GM18520 (cell line): ENCODE results near the gene WDR18.

Source experiments
- ATAC-seq: cut with Tn5 transposase; IDR thresholded peaks from one replicate; pipeline ENCODE4 v1.9.1; 2021; ENCODE audit not compliant: unreplicated experiment

Gene WDR18

GRCh38 chr19:1006711-1007398 is 22.7 kb downstream of the WDR18 start:
- ATAC-seq, result no peak

GRCh38 chr19:1007399-1008251 is 23.5 kb downstream of the WDR18 start:
- ATAC-seq, result no peak

GRCh38 chr19:1008268-1009040 is 24.3 kb downstream of the WDR18 start:
- ATAC-seq, result no peak

- ATAC-seq, result no peak
Measured at GRCh38 chr19:1009041-1009980, 25.2 kb downstream of the WDR18 start.

GRCh38 chr19:1009981-1010538 is 25.9 kb downstream of the WDR18 start:
- no peak for ATAC-seq

- ATAC-seq, result no peak
Measured at GRCh38 chr19:1010586-1011510, 26.7 kb downstream of the WDR18 start.

- no peak for ATAC-seq
Measured at GRCh38 chr19:1011831-1012333, 27.7 kb downstream of the WDR18 start.

GRCh38 chr19:1012334-1012733 is 28.2 kb downstream of the WDR18 start:
- ATAC-seq, result no peak

GRCh38 chr19:1013218-1013617 is 29.1 kb downstream of the WDR18 start:
- ATAC-seq, result no peak

GRCh38 chr19:1014161-1015060 is 30.3 kb downstream of the WDR18 start:
- ATAC-seq, result no peak

- ATAC-seq, result no peak
Measured at GRCh38 chr19:1015061-1015781, 31.1 kb downstream of the WDR18 start.

- ATAC-seq, result no peak
Measured at GRCh38 chr19:1015782-1016646, 31.9 kb downstream of the WDR18 start.

- ATAC-seq, result no peak
Measured at GRCh38 chr19:1016647-1017114, 32.5 kb downstream of the WDR18 start.

GRCh38 chr19:1017115-1017905 is 33.2 kb downstream of the WDR18 start:
- ATAC-seq, result no peak

- no peak for ATAC-seq
Measured at GRCh38 chr19:1017906-1018305, 33.8 kb downstream of the WDR18 start.
